NCI-H524 (cell line): Measurements from ENCODE around the gene RASSF8.

Experiments
- DNase-seq, 2 experiments: peaks; one replicate each; lab custom pipeline; 2025; lab: John Stamatoyannopoulos, UW

The RASSF8 gene

GRCh38 chr12:25992026-25992782 lies 33.7 kb downstream of the RASSF8 start:
- no peak for DNase-seq

- DNase-seq: no peak
These were observed 35.6 kb downstream of the RASSF8 start for GRCh38 chr12:25993901-25994651.

- DNase-seq: no peak
These were observed 36.6 kb downstream of the RASSF8 start for GRCh38 chr12:25994901-25995625.

DNA sequence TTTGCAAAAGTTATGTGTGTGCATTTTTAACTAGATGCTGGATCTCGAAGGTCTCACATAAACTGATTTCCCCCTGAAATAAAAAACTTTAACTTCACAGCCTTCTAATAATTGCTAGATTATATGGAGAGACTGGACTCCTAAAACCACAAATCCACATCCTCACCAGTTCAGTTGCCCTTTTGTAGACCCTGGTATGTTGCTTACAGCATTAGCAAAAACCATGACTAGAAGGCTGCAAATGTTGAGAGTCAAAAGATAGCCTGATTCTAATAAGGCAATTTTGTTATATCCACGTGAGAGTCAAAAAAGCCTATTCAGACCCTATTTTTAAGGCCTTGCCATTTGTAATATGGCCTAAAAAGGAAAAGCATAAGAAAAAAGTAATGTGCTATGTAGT lies 37.4 kb downstream of the RASSF8 start:
- no peak for DNase-seq

DNA sequence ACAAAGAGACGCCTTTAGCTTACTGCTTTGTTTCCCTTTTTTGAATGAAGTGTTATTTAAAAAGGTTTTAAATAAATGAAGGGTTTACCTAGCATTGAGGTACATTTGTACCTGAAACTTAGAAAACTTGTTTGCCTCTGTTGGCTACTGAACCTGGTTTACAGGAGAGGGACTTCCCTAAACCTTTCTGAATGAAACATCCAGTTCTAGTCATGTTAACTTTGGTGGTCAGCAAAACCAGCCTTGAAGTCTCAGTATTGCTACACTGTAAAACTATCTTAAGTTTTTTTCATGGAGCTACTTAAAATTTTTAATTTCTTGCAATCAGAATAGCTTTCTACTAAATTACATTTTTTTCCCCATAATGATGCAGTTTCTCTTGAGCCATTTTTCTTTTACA lies 38.2 kb downstream of the RASSF8 start:
- no peak for DNase-seq

- no peak for DNase-seq
These were observed 38.9 kb downstream of the RASSF8 start for GRCh38 chr12:25997201-25997963.

DNA sequence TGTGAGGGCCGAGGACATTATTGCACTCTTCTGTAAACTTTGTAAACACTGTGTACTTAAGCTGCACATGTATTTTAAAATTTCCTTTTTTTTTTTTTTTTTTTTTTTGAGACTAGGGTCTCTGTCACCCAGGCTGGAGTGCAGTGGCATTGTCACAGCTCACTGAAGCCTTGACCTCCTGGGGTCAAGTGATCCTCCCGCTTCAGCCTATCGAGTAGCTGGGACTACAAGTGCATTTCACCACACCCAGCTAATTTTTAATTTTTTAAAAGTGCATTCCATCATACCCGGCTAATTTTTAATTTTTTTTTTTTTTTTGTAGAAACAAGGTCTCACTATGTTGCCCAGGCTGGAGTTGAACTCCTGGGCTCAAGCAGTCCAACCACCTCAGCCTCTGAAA lies 42.4 kb downstream of the RASSF8 start:
- DNase-seq: no peak

- DNase-seq: peak; percentile 1 to 53
These were observed 43.0 kb downstream of the RASSF8 start for GRCh38 chr12:26001530-26001929.

GRCh38 chr12:26003065-26003464 lies 44.6 kb downstream of the RASSF8 start:
- no peak for DNase-seq

GRCh38 chr12:26007566-26007965 lies 49.1 kb downstream of the RASSF8 start:
- DNase-seq: no peak

- no peak for DNase-seq
These were observed 51.1 kb downstream of the RASSF8 start for GRCh38 chr12:26009593-26009992.

- DNase-seq: peak; percentile 44 to 82
These were observed 51.9 kb downstream of the RASSF8 start for GRCh38 chr12:26010293-26010821.

GRCh38 chr12:26011099-26011498 lies 52.6 kb downstream of the RASSF8 start:
- DNase-seq: no peak

GRCh38 chr12:26014085-26014484 lies 55.6 kb downstream of the RASSF8 start:
- no peak for DNase-seq

DNA sequence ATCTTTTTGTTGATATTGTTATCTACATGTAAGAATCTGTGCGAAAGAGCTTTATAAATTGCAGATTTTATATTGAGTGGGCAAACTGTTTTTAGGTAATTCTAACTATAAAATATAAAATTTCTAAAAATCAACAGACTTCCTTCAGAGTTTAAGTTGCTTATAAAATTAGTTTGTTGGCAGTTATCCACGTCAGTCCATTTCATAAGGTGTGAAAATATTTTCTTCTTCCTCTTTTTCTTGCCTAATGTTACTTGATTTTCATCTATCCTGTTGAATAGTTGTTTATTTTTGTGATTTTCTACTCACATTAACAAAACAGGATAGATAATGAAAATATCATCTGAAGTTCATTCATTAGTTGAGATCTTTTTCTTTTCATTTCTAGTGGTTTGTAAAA lies 58.0 kb downstream of the RASSF8 start:
- no peak for DNase-seq

- DNase-seq: peak; percentile 67 to 82
These were observed 59.2 kb downstream of the RASSF8 start for GRCh38 chr12:26017484-26018211.

DNA sequence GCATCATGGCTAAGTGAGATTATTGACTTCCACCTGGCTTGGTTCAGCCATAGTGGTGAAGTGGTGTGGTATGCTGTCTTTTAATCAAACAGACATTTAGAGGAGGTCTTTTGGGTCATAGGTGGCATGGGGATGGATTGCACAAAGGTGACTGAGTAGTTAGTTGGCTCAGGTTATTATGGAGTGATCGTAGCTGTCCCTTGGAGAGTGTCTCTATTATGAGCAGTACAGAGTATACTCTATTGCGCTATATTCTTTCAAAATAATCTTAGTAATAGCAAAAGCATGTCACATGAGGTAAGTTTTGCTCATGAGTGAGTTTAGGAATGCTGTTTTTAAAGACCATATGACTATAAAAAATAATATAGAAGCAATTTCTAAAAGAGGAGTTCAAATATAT lies 60.4 kb downstream of the RASSF8 start:
- no peak for DNase-seq

DNA sequence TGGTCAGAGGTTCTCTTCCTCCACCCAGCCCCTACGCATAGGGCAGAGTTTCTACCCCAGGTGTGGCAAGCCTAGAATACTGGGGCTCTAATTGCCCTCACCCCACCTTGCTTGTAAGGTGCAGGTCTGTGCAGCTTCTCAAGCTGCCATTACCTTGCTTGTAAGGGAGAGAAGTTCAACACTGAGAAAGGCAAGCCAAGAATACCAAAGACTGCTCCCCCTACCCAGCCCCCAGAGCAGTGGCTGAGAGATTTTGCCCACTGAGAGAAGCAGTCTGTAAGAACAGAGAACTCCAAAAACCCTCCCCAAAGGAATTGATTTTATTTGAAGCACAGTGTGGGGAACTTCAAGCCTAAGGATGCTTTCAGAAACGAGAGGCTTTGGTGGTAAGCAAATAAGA lies 63.1 kb downstream of the RASSF8 start:
- no peak for DNase-seq

DNA sequence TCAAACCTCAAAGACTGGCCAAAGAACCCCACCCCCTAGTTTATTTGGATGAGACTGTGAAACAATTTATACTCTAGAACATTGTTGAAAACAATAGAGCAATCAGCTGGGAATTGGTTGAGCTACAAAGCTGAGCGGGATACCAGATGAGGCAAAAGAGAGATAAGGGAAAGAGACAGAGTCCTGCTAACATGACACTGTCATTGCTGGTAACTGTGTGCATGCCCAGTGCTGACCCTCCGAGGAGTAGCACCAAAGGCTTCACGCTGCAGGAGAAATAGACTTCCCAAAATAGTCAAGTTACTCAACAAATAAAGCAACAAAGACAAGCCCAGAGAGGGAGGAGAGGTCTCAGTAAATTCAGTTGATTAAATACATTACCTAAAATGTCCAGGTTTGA lies 63.6 kb downstream of the RASSF8 start:
- DNase-seq: no peak

DNA sequence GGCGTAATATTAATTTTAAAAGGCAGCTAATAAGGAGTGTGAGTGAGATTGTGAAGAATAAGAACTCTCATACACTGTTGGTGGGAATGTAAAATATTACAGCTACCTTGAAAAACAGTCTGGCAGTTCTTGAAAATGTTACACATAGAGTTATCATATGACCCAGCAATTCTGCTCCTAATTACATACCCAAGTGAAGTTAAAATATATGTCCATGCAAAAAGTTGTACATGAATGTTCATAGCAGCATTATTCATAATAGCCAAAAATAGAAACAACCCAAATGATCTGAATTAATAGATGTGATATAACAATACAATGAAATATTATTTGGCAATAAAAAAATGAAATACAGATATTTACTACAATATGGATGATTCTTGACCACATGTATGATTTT lies 68.2 kb downstream of the RASSF8 start:
- DNase-seq: no peak

DNA sequence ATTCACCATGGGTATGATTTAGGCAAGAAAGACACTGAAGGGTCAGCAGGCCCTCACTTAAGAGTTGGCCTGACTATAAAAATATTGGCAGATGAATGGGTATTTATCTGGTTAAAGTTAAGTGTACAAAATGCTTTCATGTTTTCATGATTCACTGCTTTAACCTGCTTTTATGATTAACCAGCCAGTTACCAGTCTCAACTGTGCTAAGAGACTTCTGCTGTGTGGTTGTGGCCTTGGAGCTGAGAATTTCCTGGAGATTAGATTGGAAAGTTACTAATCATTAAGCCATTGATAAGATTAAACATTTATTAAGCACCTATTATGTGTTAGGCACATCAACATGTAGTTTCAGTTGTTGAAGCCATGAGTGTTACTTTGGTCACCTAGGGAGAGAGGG lies 68.9 kb downstream of the RASSF8 start:
- DNase-seq: no peak
